ENCODE results near the gene SPDYE16. TPM values are rescaled to one million over a fixed set of nuclear protein-coding genes. Genes with fewer than 3 reads are reported as not detected.
A peak's percentile ranks its signal among the peaks of the same experiment; 100 is the strongest.
"Not testable (repeated sequence)": the region's sequence is repeated elsewhere in the genome, so short reads cannot be mapped to it uniquely, and the experiment has no call there.

The SPDYE16 gene
- total RNA-seq, 1 experiment from 2014 or later: not detected

DNA sequence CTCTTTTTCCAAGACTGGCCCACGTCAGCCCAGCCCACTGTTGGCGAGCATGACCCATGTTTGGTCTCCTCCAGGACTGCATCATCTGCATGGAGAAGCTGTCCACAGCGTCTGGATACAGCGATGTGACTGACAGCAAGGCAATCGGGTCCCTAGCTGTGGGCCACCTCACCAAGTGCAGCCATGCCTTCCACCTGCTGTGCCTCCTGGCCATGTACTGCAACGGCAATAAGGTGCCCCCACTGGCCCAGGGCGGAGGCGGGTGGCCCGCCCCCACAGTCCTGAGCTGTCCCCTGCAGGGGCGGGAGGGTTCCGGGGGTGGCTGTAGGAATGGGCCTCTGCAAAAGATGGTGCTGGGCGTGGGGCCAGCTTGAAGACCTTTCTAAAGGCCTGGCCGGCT, 40.9 kb downstream of the SPDYE16 start:
- H3K27ac ChIP-seq (ENCODE audit: insufficient read length, low read depth, low read length); H4K5ac ChIP-seq (ENCODE audit: insufficient read length, low read depth, low read length); H3K4me2 ChIP-seq (ENCODE audit: insufficient read depth, insufficient read length, low read length); H4K8ac ChIP-seq (replicated peaks; ENCODE audit: insufficient read length, low read depth, low read length); H3K9ac ChIP-seq (ENCODE audit: extremely low read depth, insufficient read length, low read length); H2BK20ac ChIP-seq (ENCODE audit: low read depth, low read length, poor library complexity, severe bottlenecking); H3K27me3 Mint-ChIP-seq (ENCODE audit: low read depth); H4K20me1 ChIP-seq (ENCODE audit: control insufficient read depth, insufficient read depth, insufficient read length); H3K4ac ChIP-seq (ENCODE audit: low read depth, low read length); H4K91ac ChIP-seq (ENCODE audit: insufficient read length, low read depth, low read length); H2AFZ ChIP-seq (ENCODE audit: low read length); H3K27me3 ChIP-seq (ENCODE audit: insufficient read depth, low read length); H3T11ph ChIP-seq (ENCODE audit: low read length); H2BK12ac ChIP-seq (ENCODE audit: insufficient read length, low read depth, low read length); H3K9me3 ChIP-seq (ENCODE audit: control insufficient read depth, low read depth, low read length); H3K4me1 ChIP-seq (ENCODE audit: insufficient read depth, low read length); H3K56ac ChIP-seq (ENCODE audit: insufficient read length, low read depth, low read length); H3K18ac ChIP-seq (ENCODE audit: insufficient read length, low read depth, low read length); H3K79me1 ChIP-seq (ENCODE audit: insufficient read depth, low read depth, low read length, poor library complexity, severe bottlenecking); H2AK5ac ChIP-seq (ENCODE audit: insufficient read length, low read length); H2BK120ac ChIP-seq (ENCODE audit: low read depth, low read length, poor library complexity, severe bottlenecking); H3K4me1 Mint-ChIP-seq; H2BK15ac ChIP-seq (ENCODE audit: low read depth, low read length); H3K79me2 ChIP-seq (ENCODE audit: insufficient read depth, low read length); H3K27ac Mint-ChIP-seq; H3K4me3 Mint-ChIP-seq; H2BK5ac ChIP-seq (ENCODE audit: insufficient read length, low read length); H3K14ac ChIP-seq (ENCODE audit: insufficient read depth, low read length); H3K23me2 ChIP-seq (ENCODE audit: insufficient read length, low read depth, low read length, poor library complexity, severe bottlenecking); H3K9me3 Mint-ChIP-seq; H3K23ac ChIP-seq (ENCODE audit: insufficient read length, low read depth, low read length): not testable (repeated sequence)
- no CpG with 5 or more reads among the region's 13 CpGs for WGBS (ENCODE audit: extremely low coverage, insufficient read length, low lambda C conversion rate)
- peak; percentile 8 for DNase-seq
- H3K36me3 Mint-ChIP-seq (ENCODE audit: insufficient read depth in 1 of 3, low read depth in 3 of 3): peaks cover 0 to 25% (median 5%) of the 10 kb centered on the region in 3 experiments; a peak in 5 of 7 replicates

DNA sequence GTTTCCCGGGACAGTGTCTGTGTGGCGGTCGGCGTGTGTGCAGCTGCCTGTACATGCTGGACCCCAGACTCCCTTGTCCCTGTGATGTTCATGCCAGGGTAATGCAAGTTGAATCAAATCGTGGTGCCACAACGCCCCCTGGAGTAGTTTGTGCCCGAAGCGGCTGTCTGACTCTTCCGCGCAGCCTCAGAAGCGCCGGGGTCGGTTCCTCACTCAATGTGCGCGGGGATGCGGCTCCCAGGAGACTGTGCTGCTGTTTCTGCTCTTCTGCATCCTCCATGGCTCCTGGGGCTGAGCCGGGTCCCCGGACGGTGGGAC, 43.2 kb downstream of the SPDYE16 start:
- H2AFZ ChIP-seq (ENCODE audit: low read length); H3K4ac ChIP-seq (ENCODE audit: low read depth, low read length); H3K4me1 Mint-ChIP-seq; H2BK12ac ChIP-seq (ENCODE audit: insufficient read length, low read depth, low read length); H3K18ac ChIP-seq (ENCODE audit: insufficient read length, low read depth, low read length); H4K8ac ChIP-seq (replicated peaks; ENCODE audit: insufficient read length, low read depth, low read length); H3K14ac ChIP-seq (ENCODE audit: insufficient read depth, low read length); H3K79me1 ChIP-seq (ENCODE audit: insufficient read depth, low read depth, low read length, poor library complexity, severe bottlenecking); H3K27ac Mint-ChIP-seq; H3K27ac ChIP-seq (ENCODE audit: insufficient read length, low read depth, low read length); H3K27me3 Mint-ChIP-seq (ENCODE audit: low read depth); H3K9ac ChIP-seq (ENCODE audit: extremely low read depth, insufficient read length, low read length); H3K9me3 Mint-ChIP-seq; H3K27me3 ChIP-seq (ENCODE audit: insufficient read depth, low read length); H2BK20ac ChIP-seq (ENCODE audit: low read depth, low read length, poor library complexity, severe bottlenecking); H4K91ac ChIP-seq (ENCODE audit: insufficient read length, low read depth, low read length); H4K20me1 ChIP-seq (ENCODE audit: control insufficient read depth, insufficient read depth, insufficient read length); DNase-seq; H3K9me3 ChIP-seq (ENCODE audit: control insufficient read depth, low read depth, low read length); H3K4me1 ChIP-seq (ENCODE audit: insufficient read depth, low read length); H3T11ph ChIP-seq (ENCODE audit: low read length); H4K5ac ChIP-seq (ENCODE audit: insufficient read length, low read depth, low read length); H3K23me2 ChIP-seq (ENCODE audit: insufficient read length, low read depth, low read length, poor library complexity, severe bottlenecking); H2BK5ac ChIP-seq (ENCODE audit: insufficient read length, low read length); H3K4me2 ChIP-seq (ENCODE audit: insufficient read depth, insufficient read length, low read length); H2AK5ac ChIP-seq (ENCODE audit: insufficient read length, low read length); H2BK15ac ChIP-seq (ENCODE audit: low read depth, low read length); H3K23ac ChIP-seq (ENCODE audit: insufficient read length, low read depth, low read length); H3K79me2 ChIP-seq (ENCODE audit: insufficient read depth, low read length); H3K4me3 Mint-ChIP-seq; H2BK120ac ChIP-seq (ENCODE audit: low read depth, low read length, poor library complexity, severe bottlenecking); H3K56ac ChIP-seq (ENCODE audit: insufficient read length, low read depth, low read length): not testable (repeated sequence)
- peaks cover 0 to 17% (median 0%) of the 10 kb centered on the region in 3 experiments; a peak in 4 of 7 replicates for H3K36me3 Mint-ChIP-seq (ENCODE audit: insufficient read depth in 1 of 3, low read depth in 3 of 3)
- no CpG with 5 or more reads among the region's 19 CpGs for WGBS (ENCODE audit: extremely low coverage, insufficient read length, low lambda C conversion rate)
